ENCODE data around the gene FN3K. TPM values are rescaled to one million over a fixed set of nuclear protein-coding genes. Genes with fewer than 3 reads are reported as not detected.
A peak's percentile ranks its signal among the peaks of the same experiment; 100 is the strongest.

FN3K gene
- polyA plus RNA-seq, 1 donor = 19.1 TPM

DNA sequence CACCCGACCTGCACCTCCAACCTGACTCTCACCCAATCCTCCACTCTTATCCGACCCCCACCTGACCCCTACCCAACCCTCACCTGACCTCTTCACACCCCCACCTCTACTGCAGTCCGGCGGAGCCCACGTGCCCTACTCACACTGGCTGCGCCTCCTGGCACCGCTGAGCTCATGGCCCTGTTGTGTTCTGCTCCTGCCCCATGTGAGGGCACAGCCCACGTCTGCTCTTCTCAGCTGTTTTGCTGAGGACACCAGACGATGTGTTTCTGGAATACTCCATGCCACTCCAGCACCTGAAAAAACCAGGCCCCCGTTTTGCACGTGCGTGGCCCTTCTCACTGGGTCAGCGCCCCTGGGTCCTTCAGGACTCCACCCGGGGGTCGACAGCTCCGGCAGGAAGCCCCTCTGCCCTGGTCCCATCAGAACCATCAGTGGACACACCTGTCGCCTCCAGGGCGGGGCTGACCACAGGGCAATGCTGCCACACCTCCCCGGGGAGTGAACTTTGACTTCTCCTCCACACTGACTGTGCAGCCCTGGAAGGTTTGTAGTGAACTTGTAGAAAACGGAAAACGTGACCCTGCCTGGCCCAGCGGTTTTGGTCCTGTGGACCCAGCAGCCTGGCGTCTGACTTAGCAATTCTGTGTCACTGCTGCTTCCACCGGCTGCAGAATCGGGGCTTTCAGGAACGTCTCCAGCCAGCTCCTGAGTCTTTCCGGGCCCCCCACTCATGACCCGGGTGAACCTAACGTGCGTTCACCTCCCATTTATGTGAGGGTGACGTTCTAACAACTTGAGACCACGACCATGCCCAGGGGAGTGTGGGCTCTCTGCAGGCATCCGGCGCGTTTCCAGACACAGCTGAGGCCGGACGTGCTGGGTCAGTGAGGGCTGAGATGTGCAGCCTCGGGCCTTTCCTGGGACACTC, 31.2 kb upstream of the FN3K start:
- no peak for DNase-seq (ENCODE audit: low read depth)

DNA sequence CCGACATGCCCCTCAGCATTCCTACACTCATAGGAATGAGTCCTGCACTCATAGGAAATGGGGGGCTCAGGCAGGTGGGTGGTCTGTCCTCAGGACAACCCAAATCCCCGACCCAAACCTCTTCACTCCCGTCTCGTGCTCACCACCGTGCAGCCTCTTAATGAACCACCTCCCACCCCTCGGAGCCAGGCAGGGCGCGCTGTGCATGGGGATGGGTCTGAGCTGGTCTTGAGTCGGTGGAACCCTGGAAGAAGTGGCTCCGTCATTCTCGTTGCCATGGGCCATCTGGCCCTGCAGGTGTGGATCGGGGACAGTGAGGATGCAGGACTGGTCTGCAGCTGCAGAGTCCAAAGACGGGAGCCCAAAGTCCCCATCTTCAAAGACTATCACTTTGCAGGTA, 30.5 kb upstream of the FN3K start:
- DNase-seq (ENCODE audit: low read depth) = no peak

DNA sequence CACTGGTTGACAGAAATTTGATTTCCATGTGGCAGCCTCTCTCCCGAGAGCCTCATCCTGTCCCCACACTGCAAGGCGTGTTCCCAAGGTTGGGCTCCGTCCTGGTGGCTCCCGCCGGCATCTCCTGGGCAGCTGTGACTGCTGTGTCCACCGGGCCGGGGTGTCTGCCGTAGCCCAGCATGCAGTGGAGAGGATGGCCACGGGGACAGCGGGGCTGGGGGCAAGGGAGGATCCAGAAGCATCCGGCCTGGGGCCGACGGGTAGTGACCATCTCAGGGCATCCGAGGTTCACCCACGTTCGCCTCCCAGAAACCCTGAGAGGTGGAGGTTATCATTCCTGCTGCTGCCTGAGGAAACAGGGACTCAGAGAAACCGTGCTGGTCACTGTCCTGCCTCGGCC, 29.7 kb upstream of the FN3K start:
- DNase-seq (ENCODE audit: low read depth) = no peak

DNA sequence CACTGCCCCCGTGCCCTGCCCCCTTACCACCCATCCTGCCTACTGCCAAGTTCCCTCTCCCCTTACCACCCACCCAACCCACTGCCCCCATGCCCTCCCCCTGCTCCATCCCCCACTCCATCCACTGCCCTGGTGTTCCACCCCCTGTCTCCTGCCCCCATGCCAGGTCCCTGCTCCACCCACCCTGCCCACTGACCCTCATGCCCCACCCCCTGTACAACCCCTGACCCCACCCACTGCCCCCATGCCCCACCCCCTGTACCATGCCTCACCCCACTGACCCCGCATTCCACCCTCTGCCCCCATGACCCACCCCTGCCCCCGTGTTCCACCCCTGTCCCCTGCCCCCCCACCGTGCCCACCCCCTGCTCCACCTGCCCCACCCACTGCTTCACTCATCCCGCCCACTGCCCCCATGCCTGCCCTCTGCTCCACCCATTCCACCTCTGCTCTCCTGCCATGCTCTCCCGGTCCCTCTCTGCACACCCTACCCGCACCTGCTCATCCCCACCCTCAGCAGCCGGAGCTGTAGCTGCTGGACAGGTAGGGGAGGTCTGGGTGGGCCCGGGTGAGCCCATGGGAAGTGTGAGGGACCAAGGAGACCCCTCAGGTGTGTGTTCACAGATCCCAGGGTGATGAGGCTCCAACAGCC, 26.3 kb upstream of the FN3K start:
- DNase-seq (ENCODE audit: low read depth) = no peak

DNA sequence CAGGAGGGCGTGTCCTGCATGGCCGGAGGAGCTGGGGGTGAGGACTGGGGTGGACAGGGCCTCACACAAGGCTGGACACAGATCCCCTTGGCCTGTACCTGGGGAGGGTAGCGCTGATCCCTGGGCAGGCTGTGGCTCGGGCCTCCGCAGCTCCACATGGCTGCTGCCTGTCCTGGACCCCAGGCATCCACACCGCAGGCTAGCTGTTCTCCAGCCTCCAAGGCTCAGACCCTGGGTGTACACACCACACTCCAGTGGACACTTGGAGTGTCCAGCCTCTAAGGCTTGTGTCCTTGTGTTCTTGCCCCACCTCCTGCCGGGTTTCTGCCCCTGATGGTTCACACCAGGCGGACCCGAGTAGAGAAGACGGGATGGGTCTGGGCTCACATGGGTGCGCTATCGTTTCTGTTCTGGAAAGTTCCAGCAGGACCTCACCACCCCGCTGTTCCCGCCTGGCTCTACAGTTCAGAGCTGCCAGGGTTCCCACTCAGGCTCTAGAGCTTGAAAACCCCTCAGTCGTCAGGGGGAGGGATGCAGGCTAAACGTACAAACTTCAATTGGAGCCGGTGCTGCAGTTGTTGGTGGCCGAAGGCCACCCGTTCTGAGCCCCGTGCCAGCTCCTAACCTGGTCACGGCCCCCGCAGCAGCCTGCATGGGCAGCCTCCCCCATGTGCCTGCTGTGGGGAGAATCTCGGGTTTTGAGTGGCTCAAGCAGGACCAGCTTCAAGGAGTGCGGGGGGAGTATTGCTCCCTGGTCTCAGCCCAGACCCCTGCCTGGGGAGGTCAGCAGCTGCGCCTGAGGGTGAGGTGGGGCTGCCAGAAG, 25.5 kb upstream of the FN3K start:
- DNase-seq (ENCODE audit: low read depth) = no peak

DNA sequence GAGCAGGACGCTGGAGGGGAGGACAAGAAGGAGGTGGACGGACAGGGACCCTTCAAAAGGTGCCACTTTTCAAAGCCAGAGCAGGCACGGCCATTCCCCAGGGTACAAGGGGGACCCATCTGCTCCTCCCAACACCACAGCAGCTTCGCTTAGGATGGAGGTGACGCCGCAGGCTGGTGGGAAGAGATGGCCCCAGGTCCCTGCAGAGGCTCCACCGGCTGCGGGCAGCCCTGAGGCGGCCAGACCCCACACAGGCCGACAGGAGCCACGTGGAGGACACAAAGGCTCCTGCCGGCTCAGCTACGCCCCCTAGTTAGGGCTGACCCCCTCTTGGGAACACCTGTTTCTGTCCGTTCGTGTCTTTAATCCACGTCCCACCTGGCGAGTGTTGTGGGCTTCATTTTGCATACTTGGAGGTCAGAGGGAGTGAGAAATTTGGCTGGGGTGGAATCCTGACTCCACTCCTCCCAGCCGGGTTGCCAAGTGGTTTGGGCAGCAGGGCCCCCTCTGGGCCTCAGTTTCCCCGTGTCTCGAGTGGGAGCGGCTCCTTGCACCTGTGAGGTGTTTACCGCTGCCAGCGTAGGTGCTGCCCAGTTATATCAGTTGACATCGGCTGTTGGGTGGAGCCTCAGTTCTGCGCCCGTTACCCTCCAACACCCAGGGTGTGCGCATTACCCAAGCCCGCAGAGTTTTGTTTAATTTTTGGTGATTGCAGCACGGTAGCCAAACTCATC, 24.7 kb upstream of the FN3K start:
- no peak for DNase-seq (ENCODE audit: low read depth)

DNA sequence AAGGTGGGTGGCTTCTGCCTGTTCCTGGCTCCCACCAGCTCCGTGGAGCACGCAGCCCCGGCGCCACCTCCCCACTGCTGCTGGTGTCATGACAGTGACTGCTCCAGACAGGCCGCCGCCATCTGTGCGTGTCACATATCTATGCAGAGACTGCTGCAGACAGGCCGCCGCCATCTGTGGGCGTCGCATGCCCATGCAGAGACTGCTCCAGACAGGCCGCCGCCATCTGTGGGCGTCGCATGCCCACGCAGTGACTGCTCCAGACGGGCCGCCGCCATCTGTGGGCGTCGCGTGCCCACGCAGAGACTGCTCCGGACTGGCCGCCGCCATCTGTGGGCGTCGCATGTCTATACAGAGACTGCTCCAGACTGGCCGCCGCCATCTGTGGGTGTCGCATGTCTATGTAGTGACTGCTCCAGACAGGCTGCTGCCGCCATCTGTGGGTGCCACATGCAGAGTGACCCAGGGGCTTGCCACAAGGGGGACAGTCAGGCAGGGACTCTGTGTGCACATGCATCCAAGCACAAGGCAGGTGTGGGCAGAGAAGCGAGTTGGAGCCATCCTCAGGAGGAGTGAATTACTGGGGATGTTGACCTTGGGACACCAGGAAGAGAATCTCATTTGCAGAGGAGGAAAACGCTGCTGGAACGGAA, 22.2 kb upstream of the FN3K start:
- DNase-seq (ENCODE audit: low read depth) = no peak

DNA sequence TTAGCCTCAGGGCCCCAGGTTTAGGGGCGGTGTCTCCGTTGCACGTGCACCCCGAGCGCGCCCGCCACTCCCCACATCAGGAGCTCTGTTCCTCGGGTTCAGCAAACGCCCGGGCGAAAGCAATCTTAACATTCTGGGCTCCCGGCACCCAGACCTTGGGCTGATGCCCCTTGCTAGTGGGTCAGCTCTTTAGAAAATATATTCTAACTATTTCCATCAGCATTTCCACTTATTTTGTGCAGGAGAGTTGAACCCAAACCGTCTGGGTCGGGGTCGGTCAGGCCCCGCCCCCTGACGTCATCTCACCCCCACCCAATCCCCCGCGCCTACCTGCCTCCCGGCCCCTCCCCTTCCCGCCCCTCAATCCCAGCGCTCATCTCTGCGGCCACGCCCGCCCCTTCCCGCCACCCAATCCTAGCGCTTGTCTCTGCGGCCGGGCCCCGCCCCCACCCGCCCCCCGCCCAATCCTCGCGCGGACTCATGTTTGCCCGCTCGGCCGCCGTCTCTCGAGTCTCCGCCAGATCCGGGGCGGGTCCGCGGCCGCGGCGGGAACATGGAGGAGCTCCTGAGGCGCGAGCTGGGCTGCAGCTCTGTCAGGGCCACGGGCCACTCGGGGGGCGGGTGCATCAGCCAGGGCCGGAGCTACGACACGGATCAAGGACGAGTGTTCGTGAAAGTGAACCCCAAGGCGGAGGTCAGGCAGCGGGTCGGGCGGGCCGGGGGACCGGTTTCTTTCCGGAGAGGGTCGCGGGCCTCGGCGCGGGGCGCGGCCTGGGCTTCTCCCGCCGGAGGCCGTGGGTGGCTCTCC, 19.0 kb upstream of the FN3K start, which contains the start of gene FN3KRP:
Gene FN3KRP, plus strand, starts transcription at position 504 of the 808 bp plus-strand sequence. Its CDS starts 50 bp downstream, at position 554.
- DNase-seq (ENCODE audit: low read depth) = peak; percentile 63

DNA sequence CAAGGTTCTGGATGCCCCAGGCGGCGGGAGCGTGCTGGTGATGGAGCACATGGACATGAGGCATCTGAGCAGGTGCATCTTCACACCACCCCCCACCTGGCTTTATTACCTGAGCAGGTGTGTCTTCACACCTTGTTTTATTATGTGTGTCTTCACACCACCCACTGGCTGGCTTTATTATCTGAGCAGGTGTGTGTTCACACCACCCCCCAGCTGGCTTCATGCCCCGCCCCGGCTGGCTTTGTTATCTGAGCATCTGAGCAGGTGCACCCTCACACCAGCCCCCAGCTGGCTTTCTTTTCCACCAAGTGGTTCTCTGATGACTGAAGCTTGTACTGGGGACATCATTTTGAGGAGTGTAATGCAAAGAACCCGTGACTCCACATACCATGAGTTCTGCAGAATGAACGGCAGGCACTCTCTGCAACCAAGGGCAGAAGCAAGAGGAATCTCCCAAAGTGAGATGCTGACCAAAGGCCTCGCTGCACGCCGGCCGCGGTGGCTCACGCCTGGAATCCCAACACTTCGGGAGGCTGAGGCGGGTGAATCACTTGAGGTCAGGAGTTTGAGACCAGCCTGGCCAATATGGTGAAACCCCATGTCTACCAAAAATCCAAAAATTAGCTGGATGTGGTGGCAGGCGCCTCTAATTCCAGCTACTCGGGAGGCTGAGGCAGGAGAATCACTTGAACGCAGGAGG, 16.3 kb upstream of the FN3K start:
- no peak for DNase-seq (ENCODE audit: low read depth)

DNA sequence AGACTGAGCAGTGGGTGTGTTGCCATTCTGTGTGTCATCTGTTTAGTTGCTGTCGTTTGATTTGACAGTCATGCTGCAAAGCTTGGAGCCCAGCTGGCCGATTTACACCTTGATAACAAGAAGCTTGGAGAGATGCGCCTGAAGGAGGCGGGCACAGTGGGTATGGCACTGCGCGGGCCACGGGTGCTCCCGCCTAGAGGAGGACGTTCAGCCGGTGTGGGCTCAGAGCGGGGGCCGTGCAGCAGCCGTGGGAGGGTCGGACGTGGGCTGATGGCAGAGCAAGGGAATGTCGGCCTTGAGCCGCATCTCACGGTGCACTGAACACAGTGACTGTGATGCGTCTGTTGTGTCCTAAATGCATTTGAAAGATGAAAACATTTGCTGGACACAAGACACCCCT, 15.2 kb upstream of the FN3K start:
- no peak for DNase-seq (ENCODE audit: low read depth)

DNA sequence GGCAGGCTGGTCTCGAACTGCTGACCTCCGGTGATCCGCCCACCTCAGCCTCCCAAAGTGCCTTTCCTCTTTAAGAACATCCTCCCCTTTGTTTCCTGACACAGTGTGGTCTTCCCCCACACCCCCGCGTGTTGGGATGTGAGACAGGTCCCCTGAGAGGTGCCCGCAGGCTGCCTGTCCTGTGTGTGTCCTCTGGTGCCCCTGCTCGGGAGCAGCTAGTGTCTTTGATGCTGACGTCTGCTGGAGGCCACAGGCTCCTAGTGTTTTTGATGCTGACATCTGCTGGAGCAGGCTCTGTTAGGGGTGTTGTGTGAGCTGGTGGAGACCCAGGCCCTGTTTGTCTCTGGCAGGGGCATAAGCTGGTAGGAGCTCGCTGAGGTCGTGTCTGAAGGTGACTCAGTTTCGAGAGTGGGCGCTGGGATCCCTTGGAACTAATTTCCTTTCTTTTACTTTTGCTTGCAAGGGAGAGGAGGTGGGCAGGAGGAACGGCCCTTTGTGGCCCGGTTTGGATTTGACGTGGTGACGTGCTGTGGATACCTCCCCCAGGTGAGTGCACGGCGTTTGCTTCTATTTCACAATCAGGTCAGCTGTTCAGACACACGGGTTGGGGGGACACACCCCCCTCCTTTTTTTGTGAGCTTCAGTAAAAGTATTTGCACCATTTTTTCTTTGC, 12.9 kb upstream of the FN3K start:
- no peak for DNase-seq (ENCODE audit: low read depth)

DNA sequence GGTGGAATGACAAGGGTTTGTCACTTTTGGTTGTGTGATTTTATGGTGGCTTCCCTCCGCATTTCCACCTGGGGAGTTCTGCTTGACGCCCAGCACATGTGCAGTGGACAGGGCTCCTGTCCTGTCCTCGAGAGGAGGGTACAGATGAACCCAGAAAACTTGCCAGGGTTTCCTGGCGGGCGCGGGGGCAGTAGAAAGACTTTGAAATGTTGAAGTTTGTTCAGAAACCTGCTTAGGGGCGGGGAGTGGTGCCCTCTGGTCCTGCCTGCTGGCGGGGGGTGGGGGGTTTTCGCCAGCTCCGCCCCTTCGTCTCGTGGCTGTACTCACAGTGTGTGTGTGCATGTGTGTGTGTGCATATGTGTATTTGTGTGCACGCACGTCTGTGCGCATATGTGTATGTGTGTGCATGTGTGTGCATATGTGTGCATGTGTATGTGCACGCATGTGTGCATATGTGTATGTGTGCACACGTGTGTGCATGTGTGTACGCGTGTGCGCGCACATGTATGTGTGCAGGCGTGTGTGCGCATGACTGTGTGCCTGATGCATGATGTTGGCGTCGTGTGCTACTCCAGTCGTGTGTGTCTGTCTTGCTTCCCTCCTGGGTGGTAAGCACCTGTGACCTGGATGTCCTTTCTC, 12.1 kb upstream of the FN3K start:
- no peak for DNase-seq (ENCODE audit: low read depth)

DNA sequence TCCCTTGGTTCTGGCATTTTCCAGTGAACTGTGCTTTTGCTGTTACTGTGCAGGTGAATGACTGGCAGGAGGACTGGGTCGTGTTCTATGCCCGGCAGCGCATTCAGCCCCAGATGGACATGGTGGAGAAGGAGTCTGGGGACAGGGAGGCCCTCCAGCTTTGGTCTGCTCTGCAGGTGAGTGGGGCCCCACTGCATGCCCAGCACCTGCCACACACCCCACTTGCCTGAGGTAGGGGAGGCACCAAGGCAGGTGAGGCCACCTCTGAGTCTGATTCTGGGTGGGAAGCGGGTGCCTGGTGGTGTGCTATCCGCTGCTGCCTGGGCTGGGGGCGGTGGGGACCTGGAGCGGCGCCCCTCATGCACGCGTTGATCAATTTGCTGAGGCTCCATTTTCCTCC, 9.0 kb upstream of the FN3K start:
- no peak for DNase-seq (ENCODE audit: low read depth)

DNA sequence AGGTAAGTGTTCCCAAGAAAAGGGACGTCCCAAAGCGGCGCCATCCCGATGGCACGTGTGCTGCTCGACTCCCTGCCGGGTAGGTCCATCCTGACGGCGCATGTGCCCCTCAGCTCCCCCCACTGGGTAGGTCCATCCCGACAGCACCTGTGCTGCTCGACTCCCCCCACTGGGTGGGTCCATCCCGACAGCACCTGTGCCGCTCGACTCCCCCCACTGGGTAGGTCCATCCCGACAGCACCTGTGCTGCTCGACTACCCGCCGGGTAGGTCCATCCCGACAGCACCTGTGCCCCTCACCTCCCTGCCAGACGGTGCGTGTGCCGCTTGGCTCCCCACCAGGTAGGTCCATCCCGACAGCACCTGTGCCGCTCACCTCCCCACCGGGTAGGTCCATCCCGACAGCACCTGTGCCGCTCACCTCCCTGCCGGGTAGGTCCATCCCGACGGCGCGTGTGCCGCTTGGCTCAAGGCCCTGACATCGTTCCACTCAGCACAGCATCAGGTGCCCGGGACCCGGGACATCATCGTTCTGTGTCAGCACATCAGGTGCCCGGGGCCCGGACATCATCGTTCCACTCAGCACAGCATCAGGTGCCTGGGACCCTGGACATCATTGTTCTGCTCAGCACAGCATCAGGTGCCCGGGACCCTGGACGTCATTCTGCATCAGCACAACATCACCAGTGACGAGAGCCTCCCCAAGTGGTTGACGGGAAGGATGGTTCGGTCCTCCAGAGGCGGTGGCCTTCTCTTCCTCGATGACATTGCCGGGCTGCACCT, 5.7 kb upstream of the FN3K start:
- DNase-seq (ENCODE audit: low read depth) = no peak

DNA sequence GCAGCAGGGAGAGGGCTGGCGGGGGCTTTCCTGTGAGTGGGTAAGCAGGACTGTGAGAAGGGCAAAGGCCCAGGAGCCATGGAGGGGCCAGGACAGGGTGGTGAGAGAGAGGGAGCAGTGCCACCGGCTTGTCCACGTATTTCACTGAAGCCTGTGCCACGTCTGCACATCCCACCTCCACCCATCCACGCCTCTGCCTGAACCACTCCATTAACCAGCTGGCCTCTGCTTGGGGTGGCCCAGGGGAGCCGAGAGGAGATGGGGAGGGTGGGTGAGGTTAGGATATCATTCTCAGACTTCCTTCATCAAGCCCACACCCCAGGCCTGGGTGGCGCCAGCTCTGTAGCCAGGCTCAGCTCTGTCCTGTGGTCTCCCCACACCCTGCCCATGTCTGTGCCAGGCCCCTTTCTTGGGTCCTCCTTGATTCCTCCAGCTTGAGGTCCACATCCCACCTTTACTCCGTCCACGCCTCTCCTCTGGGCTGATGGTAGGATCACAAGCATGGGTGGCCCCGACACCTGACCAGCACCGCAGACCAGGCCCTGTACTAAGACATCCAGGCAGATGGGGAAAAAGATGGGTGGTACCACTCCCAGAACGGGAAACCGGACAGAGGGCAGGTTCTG, 3.2 kb upstream of the FN3K start:
- DNase-seq (ENCODE audit: low read depth) = no peak

DNA sequence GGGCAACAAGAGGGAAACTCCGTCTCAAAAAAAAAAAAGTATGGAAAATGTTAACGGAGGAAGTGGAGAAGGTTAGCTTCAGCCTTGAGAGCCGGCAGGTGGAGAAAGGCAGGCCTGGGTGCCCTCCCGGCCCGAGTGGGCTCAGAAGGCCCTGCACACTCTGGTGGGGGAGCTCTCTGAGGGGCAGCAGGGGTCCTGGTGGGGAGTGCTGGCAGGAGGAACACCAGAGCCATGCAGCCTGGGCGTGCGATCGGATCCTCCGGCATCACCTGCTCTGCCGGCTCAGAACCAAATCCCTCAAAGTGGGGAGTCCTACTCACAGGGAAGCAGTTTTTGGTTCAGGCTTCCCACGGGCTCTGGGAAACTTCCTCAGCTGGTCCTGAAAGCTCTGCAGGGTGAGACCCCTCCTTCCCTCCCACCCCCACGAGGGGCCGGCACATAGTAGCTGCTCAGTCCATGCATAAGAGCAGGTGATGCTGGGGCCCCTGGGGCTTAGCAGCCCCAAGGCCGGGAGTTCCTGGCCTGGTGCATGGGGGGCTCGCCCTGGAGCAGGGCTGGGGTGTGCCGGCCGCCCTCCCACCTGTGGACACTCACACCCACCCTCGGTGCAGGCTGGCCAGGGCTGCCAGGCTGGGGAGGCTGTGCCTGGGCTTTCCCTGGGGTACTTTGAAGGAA, 1.2 kb downstream of the FN3K start:
- no peak for DNase-seq (ENCODE audit: low read depth)

Data from forelimb muscle (tissue), 1 donor.